ENCODE results near the gene SUCO.

SUCO gene

DNA sequence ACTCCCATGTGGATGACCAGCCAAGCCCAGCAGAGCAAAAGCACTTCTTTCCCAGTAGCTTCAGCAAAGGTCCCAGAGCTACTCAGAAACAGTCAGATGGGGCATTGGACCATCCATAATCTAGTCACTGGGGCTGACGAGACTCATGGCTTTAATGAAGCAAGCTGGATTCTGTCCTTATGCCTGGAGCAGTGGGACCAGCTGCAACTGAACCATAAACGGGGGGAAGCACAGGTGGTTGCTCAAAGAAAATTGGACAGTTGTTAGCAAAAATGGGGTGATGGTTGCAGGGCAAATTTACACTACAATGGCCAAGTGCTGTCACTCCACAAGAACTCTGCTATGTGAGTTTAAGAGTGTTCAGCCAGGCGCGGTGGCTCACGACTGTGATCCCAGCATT is 108.5 kb downstream of the SUCO start:
- no peak for TF ChIP-seq CEBPB (IDR thresholded peaks at IDR 0.05)

DNA sequence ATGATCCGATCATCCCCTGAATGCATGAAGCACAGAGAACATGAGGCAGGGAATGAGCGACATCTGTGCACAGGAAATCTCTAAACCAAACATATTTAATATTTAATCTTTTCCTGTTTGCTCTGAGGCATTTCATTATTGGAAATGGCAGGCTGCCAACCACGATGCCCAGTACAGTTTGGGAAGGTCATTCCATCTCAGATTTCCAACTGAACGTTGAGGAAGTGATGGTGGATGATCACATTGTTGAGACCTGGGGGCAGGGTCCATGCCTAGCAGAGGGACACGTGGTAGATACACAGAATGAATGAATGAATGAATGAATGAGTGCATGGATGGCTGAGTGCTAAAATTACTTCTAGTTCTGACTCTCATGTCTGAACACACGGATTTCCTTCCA is 110.0 kb downstream of the SUCO start:
- TF ChIP-seq CREB1 (IDR thresholded peaks at IDR 0.05; ENCODE audit: low read depth) (no peak), ZBTB7A (IDR thresholded peaks at IDR 0.05; ENCODE audit: low read depth) (no peak), TAF1 (IDR thresholded peaks at IDR 0.05; ENCODE audit: low read depth) (no peak), TCF12 (IDR thresholded peaks at IDR 0.05; ENCODE audit: low read depth) (no peak), EP300 (IDR thresholded peaks at IDR 0.05; ENCODE audit: borderline replicate concordance) (no peak), CEBPB (IDR thresholded peaks at IDR 0.05) (no peak), RAD21 (IDR thresholded peaks at IDR 0.05; ENCODE audit: low read depth) (no peak), TEAD4 (IDR thresholded peaks at IDR 0.05) (no peak), NFIC (IDR thresholded peaks at IDR 0.05) (no peak), FOXM1 (IDR thresholded peaks at IDR 0.05; ENCODE audit: borderline replicate concordance, low read depth) (no peak), EGR1 (IDR thresholded peaks at IDR 0.05) (no peak), YY1 (IDR thresholded peaks at IDR 0.05; ENCODE audit: low read depth) (no peak)
- TF ChIP-seq, protein P1, sequence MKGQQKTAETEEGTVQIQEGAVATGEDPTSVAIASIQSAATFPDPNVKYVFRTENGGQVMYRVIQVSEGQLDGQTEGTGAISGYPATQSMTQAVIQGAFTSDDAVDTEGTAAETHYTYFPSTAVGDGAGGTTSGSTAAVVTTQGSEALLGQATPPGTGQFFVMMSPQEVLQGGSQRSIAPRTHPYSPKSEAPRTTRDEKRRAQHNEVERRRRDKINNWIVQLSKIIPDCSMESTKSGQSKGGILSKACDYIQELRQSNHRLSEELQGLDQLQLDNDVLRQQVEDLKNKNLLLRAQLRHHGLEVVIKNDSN (IDR thresholded peaks at IDR 0.05) = no peak
- TF ChIP-seq, protein P2, sequence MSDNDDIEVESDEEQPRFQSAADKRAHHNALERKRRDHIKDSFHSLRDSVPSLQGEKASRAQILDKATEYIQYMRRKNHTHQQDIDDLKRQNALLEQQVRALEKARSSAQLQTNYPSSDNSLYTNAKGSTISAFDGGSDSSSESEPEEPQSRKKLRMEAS (IDR thresholded peaks at IDR 0.05) = no peak
- TF ChIP-seq, protein P3, sequence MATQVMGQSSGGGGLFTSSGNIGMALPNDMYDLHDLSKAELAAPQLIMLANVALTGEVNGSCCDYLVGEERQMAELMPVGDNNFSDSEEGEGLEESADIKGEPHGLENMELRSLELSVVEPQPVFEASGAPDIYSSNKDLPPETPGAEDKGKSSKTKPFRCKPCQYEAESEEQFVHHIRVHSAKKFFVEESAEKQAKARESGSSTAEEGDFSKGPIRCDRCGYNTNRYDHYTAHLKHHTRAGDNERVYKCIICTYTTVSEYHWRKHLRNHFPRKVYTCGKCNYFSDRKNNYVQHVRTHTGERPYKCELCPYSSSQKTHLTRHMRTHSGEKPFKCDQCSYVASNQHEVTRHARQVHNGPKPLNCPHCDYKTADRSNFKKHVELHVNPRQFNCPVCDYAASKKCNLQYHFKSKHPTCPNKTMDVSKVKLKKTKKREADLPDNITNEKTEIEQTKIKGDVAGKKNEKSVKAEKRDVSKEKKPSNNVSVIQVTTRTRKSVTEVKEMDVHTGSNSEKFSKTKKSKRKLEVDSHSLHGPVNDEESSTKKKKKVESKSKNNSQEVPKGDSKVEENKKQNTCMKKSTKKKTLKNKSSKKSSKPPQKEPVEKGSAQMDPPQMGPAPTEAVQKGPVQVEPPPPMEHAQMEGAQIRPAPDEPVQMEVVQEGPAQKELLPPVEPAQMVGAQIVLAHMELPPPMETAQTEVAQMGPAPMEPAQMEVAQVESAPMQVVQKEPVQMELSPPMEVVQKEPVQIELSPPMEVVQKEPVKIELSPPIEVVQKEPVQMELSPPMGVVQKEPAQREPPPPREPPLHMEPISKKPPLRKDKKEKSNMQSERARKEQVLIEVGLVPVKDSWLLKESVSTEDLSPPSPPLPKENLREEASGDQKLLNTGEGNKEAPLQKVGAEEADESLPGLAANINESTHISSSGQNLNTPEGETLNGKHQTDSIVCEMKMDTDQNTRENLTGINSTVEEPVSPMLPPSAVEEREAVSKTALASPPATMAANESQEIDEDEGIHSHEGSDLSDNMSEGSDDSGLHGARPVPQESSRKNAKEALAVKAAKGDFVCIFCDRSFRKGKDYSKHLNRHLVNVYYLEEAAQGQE (IDR thresholded peaks at IDR 0.05; ENCODE audit: low read depth) = no peak

DNA sequence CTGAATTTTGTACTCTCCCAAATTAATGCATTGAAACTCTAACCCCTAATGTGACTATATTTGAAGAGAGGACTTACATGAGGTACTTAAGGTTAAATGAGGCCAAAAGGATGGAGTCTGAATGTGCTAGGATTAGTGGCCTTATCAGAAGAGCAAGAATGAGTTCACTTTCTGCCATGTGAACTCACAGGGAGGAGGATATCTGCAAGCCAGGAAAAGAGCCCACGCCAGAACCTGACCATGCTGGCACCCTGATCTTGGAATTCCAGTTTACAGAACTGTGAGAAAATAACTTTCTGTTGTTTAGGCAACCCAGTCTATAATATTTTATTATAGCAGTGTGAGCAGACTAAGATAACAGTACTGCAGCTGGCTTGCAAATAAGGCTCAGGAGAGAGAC is 113.7 kb downstream of the SUCO start:
- no peak for TF ChIP-seq YY1 (IDR thresholded peaks at IDR 0.05; ENCODE audit: low read depth)
- no peak for TF ChIP-seq CREB1 (IDR thresholded peaks at IDR 0.05; ENCODE audit: low read depth)
- TF ChIP-seq, protein P3 (IDR thresholded peaks at IDR 0.05; ENCODE audit: low read depth) = no peak
- TF ChIP-seq RAD21 (IDR thresholded peaks at IDR 0.05; ENCODE audit: low read depth) = no peak
- no peak for TF ChIP-seq CEBPB (IDR thresholded peaks at IDR 0.05)
- TF ChIP-seq ZBTB7A (IDR thresholded peaks at IDR 0.05; ENCODE audit: low read depth) = no peak
- TF ChIP-seq, protein P1 (IDR thresholded peaks at IDR 0.05) = no peak
- TF ChIP-seq TAF1 (IDR thresholded peaks at IDR 0.05; ENCODE audit: low read depth) = no peak
- TF ChIP-seq FOXM1 (IDR thresholded peaks at IDR 0.05; ENCODE audit: borderline replicate concordance, low read depth) = no peak
- no peak for TF ChIP-seq NFIC (IDR thresholded peaks at IDR 0.05)
- no peak for TF ChIP-seq EGR1 (IDR thresholded peaks at IDR 0.05)
- no peak for TF ChIP-seq EP300 (IDR thresholded peaks at IDR 0.05; ENCODE audit: borderline replicate concordance)
- no peak for TF ChIP-seq TEAD4 (IDR thresholded peaks at IDR 0.05)
- TF ChIP-seq TCF12 (IDR thresholded peaks at IDR 0.05; ENCODE audit: low read depth) = no peak
- TF ChIP-seq, protein P2 (IDR thresholded peaks at IDR 0.05) = no peak

DNA sequence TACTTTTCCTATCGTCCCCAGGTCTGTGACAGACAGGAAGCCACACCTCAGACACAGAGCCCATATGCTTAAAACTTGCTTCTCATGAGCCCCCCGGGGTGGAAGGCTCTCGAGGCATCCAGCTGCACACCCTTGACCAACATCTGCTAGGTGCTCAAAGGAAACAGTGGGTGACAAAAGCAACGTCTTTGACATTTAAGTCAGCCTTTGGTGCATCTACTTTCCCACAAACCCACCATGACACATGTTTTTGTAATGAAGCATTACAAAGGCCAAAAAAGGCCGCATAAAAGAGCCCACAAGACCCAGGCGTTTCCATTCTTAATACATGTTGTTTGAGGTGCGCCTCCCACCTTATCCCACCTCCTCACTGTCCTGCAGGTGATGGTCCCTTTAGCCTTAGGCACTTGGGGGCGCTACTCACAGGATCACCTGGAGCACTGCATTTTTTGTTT is 114.2 kb downstream of the SUCO start:
- TF ChIP-seq EGR1 (IDR thresholded peaks at IDR 0.05) = no peak
- no peak for TF ChIP-seq EP300 (IDR thresholded peaks at IDR 0.05; ENCODE audit: borderline replicate concordance)
- TF ChIP-seq TCF12 (IDR thresholded peaks at IDR 0.05; ENCODE audit: low read depth) = no peak
- no peak for TF ChIP-seq NFIC (IDR thresholded peaks at IDR 0.05)
- no peak for TF ChIP-seq FOXM1 (IDR thresholded peaks at IDR 0.05; ENCODE audit: borderline replicate concordance, low read depth)
- TF ChIP-seq YY1 (IDR thresholded peaks at IDR 0.05; ENCODE audit: low read depth) = no peak
- TF ChIP-seq TAF1 (IDR thresholded peaks at IDR 0.05; ENCODE audit: low read depth) = no peak
- TF ChIP-seq, protein P3 (IDR thresholded peaks at IDR 0.05; ENCODE audit: low read depth) = no peak
- TF ChIP-seq, protein P1 (IDR thresholded peaks at IDR 0.05) = no peak
- TF ChIP-seq CREB1 (IDR thresholded peaks at IDR 0.05; ENCODE audit: low read depth) = no peak
